HG02852 (cell line): ENCODE measurements around the gene RNF182.

ENCODE experiments used
- ATAC-seq: cut with Tn5 transposase; IDR thresholded peaks from one replicate; pipeline ENCODE4 v1.9.1; 2021; ENCODE audit warnings: mild to moderate bottlenecking, moderate library complexity; ENCODE audit not compliant: unreplicated experiment

The RNF182 gene

DNA sequence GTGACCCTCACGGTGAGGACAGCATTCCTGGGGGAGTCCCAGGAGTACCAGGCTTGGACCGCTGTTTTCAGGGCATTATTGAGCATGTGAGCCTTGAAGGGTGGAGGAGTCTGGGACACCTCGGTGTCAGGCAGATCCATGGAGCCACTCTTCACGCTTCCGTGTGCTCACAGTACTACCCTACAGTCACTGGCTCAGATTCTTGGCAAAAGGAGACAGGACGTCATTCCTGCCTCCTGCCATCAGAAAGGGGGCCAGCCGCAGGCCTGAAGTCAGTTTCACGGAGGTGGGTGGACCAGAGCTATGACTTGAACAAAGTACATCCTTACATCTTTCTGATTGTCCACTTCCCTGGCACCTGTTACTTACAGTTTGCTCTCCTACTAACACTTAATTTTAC is 103.9 kb downstream of the RNF182 start:
- ATAC-seq = no peak

DNA sequence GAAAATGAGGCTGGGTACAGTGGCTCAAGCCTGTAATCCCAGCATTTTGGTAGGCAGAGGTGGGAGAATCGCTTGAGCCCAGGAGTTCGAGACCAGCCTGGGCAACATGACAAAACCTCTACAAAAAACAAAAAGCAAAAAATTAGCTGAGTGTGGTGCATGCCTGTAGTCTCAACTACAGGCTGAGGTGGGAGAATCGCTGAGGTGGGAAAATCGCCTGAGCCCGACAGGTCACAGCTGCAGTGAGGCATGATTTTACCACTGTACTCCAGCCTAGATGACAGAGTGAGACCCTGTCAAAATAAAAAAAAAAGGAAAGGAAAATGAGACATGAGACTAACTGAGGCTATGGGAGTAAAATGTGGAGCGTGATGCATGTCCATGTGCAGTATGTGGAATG is 104.9 kb downstream of the RNF182 start:
- ATAC-seq = no peak
